NCI-H510A treated with DMSO at 0.1 percent for 48 hours (cell line): ENCODE data around the gene ARTN.

Source experiments
- DNase-seq: peaks from one replicate; lab custom pipeline; 2025; lab: John Stamatoyannopoulos, UW

The ARTN gene

DNA sequence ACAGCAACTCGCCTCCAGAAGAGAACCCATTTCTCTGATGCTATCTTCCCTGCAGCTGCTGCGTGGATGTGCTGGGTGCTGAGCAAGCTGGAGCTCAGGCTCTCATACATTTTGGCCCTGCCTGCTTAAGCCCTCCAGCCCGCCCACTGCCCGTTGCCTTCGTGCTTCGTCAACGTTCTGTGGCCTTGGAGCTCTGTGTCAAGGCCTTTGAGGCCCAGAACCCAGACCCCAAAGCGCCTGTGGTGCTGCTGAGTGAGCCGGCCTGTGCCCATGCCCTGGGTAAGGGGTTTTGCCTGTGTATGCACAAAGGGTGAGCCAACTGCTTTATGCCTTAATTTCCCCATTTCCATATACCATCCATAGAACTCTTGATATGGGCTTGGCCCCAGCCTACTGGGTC, 37.3 kb downstream of the ARTN start:
- DNase-seq = no peak

DNA sequence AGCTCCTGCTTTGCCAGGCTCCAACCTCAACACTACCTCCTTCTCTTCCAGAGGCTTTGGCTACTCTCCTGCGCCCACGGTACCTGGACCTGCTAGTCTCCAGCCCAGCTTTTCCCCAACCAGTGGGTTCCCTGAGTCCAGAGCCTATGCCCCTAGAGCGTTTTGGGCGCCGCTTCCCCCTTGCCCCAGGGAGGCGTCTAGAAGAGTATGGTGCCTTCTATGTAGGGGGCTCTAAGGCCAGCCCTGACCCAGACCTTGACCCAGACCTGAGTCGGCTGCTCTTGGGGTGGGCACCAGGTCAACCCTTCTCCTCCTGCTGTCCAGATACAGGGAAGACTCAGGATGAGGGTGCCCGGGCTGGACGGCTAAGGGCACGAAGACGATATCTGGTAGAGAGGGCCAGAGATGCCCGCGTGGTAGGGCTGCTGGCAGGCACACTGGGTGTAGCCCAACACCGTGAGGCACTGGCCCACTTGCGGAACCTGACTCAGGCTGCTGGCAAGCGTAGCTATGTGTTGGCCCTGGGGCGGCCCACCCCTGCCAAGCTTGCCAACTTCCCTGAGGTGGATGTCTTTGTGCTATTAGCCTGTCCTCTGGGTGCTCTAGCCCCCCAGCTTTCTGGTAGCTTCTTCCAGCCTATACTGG, 37.9 kb downstream of the ARTN start:
- no peak for DNase-seq

GRCh38 chr1:43973981-43974442, 40.4 kb downstream of the ARTN start:
- peak; percentile 100 for DNase-seq

DNA sequence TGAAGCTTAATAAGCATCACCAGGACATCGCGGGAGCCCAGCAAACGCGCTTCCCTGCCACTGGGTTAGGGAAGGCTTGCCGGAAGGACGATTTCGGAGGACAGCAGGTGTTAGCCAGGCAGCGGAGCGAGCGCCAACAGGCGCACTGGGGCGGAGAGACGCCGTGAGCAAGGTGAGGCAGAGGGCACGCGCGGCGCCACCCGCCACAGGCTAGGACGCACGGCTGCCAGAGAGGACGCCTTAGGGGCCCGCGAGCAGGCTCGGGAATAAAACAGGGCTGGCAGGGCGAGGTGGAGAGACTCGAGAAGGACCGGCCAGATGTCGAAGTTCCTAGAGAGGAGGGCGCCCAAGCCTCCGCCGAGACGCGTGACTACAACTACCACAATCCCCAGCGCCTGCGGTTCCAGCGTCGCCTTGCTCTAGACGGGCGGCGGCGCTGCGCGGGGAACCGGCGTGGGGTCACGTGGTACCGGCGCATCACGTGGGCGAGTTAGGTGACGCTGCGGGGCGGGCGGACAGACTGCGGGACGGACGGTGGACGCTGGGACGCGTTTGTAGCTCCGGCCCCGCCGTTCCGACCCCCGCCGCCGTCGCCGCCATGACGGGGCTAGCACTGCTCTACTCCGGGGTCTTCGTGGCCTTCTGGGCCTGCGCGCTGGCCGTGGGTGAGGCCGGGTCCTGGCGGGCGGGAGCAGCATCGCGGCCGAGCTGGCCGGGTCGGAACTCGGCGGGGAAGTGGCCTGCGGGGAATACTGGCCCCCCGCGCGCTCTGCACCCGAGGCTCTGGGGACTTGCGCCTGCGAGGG, 41.0 kb downstream of the ARTN start, which contains the start of gene ATP6V0B:
Gene ATP6V0B, plus strand, starts transcription at position 518 of the 806 bp plus-strand sequence. Its CDS starts 81 bp downstream, at position 599.
- peak; percentile 100 for DNase-seq

GRCh38 chr1:43975249-43975961, 41.8 kb downstream of the ARTN start:
- peak; percentile 74 for DNase-seq

DNA sequence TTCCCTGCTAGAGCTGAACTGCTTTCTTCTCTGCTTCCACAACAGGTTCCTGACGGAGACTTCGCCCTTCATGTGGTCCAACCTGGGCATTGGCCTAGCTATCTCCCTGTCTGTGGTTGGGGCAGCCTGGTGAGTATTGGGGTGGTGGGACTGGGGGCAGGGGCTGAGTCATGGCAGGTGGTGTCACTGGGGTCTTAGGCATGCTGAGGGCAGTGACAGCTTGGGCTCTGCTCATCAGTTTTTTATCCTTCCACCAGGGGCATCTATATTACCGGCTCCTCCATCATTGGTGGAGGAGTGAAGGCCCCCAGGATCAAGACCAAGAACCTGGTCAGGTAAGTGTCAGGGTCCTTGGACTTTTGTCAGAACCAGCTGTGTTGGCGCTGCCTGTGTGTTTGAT, 42.4 kb downstream of the ARTN start:
- DNase-seq = no peak

- no peak for DNase-seq
Observed at GRCh38 chr1:43976890-43977289, 43.3 kb downstream of the ARTN start.

DNA sequence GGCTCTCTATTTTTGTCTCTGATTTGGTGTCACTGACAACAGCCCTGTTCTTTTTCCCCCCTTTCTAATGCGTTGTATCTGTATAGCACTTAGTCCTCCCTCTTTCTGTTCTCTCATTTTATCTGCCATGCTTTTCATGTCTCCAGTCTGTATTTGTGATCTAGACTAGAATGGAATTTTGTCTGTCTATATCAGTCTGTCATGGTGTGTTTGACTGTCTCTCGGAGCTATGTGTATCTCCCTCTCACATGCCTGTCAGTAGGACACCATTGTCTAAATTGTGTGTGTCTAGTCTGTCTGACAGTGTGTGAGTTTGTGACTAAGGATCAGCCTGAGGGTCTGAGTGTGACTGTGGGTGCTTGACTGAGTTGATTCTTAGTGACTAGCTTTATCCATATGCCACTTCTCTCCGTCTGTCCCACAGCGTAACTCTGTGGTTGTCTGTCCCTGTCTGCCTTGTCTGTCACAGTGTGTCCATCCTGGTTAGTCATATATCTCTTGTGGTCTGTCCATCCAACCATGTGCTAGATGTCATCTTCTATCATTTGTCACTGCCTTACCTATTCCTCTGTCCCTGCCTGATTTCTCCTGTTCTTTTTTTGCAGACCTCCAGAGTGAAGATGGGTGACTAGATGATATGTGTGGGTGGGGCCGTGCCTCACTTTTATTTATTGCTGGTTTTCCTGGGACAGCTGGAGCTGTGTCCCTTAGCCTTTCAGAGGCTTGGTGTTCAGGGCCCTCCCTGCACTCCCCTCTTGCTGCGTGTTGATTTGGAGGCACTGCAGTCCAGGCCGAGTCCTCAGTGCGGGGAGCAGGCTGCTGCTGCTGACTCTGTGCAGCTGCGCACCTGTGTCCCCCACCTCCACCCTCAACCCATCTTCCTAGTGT, 44.0 kb downstream of the ARTN start:
- DNase-seq = no peak

DNA sequence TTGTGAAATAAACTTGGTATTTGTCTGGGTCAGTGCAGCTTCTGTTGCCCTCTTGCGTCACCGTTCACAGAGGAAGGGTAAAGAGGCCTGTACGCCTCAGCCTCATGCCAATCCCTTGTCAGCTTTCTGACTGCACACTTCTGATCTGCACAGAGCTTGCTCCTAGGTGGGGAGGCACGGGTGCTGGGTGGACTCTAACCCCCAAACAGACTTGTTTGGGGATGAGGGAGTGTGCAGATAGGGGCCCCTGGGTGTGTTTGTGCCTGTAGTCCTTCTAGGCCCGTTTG, 44.6 kb downstream of the ARTN start:
- DNase-seq = no peak

GRCh38 chr1:43978551-43979260, 45.1 kb downstream of the ARTN start, which contains the start of gene B4GALT2:
Gene B4GALT2, plus strand, starts transcription at chr1:43979210. Its CDS starts 1,951 bp downstream, at chr1:43981161.
- DNase-seq = peak; percentile 89

GRCh38 chr1:43979261-43979527, 45.6 kb downstream of the ARTN start:
- no peak for DNase-seq

- peak; percentile 78 for DNase-seq
Observed at GRCh38 chr1:43979528-43980254, 46.1 kb downstream of the ARTN start.

GRCh38 chr1:43980255-43981134, 46.9 kb downstream of the ARTN start:
- peak; percentile 86 for DNase-seq

DNA sequence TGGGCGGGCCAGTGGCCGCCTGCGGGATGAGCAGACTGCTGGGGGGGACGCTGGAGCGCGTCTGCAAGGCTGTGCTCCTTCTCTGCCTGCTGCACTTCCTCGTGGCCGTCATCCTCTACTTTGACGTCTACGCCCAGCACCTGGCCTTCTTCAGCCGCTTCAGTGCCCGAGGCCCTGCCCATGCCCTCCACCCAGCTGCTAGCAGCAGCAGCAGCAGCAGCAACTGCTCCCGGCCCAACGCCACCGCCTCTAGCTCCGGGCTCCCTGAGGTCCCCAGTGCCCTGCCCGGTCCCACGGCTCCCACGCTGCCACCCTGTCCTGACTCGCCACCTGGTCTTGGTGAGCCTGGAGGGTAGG, 47.5 kb downstream of the ARTN start:
- DNase-seq = peak; percentile 96

DNA sequence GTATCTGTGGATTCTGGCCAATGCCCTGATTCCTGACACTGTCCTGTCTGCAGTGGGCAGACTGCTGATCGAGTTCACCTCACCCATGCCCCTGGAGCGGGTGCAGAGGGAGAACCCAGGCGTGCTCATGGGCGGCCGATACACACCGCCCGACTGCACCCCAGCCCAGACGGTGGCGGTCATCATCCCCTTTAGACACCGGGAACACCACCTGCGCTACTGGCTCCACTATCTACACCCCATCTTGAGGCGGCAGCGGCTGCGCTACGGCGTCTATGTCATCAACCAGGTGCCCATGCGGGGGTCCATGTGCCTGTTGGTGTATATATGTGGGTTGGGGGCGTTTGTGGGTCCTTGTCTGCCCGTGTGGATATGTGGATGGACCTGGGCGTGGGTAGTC, 48.0 kb downstream of the ARTN start:
- DNase-seq = no peak

DNA sequence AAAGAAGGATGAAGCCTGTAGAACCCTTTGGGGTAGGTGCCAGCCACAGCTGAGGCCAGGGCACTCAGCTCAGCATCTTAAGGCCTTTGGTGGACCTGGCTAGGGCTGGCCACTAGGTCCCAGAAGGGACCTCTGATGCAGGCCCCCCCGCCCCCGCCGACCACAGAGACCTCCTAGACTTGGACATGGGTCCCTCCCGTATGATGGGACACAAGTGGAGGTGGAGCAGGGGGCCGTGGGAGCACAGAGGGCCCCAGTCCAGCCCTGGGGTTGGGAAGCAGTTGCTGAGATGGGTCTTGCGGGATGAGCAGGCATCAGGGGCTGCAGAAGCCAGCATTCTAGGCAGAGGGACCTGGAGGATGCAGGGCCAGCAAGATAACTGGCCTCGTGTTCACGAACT, 48.6 kb downstream of the ARTN start:
- no peak for DNase-seq

GRCh38 chr1:43982808-43983207, 49.2 kb downstream of the ARTN start:
- no peak for DNase-seq

- DNase-seq = no peak
Observed at GRCh38 chr1:43983253-43983899, 49.8 kb downstream of the ARTN start.

DNA sequence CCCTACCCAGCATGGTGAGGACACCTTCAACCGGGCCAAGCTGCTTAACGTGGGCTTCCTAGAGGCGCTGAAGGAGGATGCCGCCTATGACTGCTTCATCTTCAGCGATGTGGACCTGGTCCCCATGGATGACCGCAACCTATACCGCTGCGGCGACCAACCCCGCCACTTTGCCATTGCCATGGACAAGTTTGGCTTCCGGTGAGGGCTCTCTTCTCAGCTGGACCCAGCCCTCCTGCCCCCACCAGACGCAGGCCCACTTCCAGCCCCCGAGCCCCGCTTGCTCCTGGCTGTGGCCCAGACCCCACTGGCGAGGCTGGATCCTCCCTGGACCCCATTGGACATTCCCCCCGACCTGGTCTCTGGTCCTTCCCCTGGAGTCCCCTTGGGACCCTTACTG, 51.3 kb downstream of the ARTN start:
- no peak for DNase-seq
